Measurements from ENCODE around the gene SPRR2D.
"Not testable (repeated sequence)": the region's sequence is repeated elsewhere in the genome, so short reads cannot be mapped to it uniquely, and the experiment has no call there.

SPRR2D gene

DNA sequence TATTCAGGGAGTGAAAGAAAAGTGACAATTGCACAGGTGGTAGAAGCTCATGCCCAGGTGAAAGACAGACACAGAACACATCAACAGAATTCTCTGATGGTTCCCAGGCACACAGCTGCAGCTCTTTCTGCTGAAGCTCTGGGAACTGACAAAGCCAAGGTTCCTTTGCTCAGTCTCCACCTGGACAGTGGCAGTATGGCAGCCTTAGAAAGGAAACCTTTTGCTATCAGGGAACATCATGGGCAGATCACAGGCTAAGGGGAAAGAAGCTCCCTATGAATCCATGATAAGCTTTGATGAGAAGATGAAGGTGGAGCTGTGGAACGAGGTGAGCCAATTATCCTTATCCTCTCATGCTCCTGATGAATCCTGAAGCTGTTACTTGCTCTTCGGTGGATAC is 29.3 kb upstream of the SPRR2D start:
- H3K27me3 ChIP-seq (replicated peaks) = no peaks in the 10 kb centered on the region
- no peak for DNase-seq
- in situ Hi-C loops (cut with HindIII; ENCODE audit: low pct_ligation_motif_present, low sequenced_read_pairs) = no loop called here
- TF ChIP-seq, protein P1, sequence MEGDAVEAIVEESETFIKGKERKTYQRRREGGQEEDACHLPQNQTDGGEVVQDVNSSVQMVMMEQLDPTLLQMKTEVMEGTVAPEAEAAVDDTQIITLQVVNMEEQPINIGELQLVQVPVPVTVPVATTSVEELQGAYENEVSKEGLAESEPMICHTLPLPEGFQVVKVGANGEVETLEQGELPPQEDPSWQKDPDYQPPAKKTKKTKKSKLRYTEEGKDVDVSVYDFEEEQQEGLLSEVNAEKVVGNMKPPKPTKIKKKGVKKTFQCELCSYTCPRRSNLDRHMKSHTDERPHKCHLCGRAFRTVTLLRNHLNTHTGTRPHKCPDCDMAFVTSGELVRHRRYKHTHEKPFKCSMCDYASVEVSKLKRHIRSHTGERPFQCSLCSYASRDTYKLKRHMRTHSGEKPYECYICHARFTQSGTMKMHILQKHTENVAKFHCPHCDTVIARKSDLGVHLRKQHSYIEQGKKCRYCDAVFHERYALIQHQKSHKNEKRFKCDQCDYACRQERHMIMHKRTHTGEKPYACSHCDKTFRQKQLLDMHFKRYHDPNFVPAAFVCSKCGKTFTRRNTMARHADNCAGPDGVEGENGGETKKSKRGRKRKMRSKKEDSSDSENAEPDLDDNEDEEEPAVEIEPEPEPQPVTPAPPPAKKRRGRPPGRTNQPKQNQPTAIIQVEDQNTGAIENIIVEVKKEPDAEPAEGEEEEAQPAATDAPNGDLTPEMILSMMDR (IDR thresholded peaks at IDR 0.05; ENCODE audit: low read depth, low read length, missing control alignments) = no peak
- no peaks in the 10 kb centered on the region for H3K36me3 ChIP-seq (replicated peaks)
- H3K27ac ChIP-seq = no peak overlapping the region
- H3K4me3 ChIP-seq (ENCODE audit: low read depth, low read length) = no peak overlapping the region

DNA sequence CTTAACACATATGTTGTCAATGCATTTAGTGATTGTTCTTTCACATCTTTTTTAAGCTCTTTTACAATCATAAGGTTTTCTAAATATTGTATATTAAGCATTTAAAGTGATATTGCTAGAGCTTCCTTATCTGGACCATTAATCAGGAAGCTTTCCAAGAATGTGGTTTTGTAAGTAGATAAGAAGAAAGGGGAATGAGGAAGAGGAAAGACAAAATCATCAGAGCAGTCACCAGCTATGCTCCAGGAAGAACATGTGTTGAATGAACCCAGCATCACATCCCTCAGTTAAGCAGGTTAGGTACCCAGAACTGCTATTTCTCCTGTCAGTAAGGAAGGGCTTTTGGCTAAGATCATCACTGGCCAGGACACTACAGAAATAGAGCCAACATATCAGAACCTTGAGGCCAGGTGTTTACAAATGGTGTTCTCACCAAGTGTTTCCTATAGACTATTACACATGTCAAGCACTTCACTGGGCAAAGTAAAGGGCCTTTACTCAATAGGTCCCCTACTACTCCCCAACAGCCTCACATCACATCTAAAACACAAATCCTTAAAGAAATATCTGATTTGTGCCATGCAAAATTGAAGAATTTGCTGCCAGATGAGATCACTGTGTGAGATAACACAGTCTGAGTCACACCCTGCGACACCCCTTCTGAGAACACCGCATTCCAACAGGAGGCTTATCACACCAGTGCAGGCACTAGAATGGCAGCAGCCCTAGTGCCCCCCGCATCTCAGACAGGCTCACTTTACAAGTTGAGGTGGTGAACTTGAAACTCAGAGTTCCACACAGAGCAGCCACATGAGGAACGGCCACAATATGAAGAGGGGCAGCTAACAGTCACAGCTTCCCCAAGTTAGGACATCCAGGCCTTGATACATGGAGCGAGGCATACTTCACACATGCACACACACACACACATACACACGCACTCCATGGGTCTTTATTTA is 18.2 kb upstream of the SPRR2D start:
- TF ChIP-seq, protein P1 (IDR thresholded peaks at IDR 0.05; ENCODE audit: low read depth, low read length, missing control alignments) = no peak
- no peaks in the 10 kb centered on the region for H3K36me3 ChIP-seq (replicated peaks)
- H3K27me3 ChIP-seq (replicated peaks) = no peaks in the 10 kb centered on the region
- no peak overlapping the region for H3K27ac ChIP-seq
- no peak for DNase-seq
- in situ Hi-C loops (cut with HindIII; ENCODE audit: low pct_ligation_motif_present, low sequenced_read_pairs) = no loop called here
- H3K4me3 ChIP-seq (ENCODE audit: low read depth, low read length) = no peak overlapping the region

DNA sequence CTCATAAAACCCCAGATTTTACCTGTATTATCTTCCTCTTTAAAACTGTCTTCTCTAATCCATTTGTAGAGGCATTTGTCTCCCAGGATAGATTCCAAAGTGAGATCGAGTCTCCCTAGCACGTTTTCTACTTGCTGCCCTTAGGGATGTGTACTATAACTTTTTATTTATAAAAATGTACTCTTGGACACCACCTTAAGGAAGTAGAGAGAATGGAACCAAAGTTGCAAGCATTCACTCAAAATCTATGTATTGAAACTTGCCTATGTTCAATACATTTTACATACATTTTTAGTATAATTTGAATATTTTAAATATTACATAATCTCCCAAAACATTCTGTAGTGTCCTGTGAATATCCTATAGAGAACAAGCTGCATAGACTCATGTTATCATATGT is 17.2 kb upstream of the SPRR2D start:
- in situ Hi-C loops (cut with HindIII; ENCODE audit: low pct_ligation_motif_present, low sequenced_read_pairs) = no loop called here
- DNase-seq = no peak
- Histone ChIP-seq H3K27me3 (replicated peaks) (no peaks in the 10 kb centered on the region), H3K27ac (no peak overlapping the region), H3K36me3 (replicated peaks) (no peaks in the 10 kb centered on the region), H3K4me3 (ENCODE audit: low read depth, low read length) (no peak overlapping the region)
- TF ChIP-seq, protein P1 (IDR thresholded peaks at IDR 0.05; ENCODE audit: low read depth, low read length, missing control alignments) = no peak

DNA sequence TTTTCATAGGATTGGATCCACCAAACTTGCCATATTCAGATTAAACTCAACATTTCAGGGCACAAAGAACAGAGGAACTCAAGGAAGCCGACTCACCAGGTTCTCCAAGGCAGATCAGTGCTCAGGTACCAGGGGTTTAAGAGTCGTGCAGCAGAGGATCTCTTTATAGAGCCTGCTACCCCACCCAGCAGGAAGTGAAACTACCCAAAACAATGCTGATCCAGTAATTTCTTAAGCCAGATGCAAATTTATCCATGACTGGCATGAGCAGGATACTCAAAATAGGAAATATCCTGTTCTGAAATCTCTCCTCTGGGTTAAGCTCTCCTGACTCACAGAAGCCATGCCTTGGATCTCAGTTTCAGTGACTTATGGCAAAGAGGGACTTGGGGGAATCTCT is 16.5 kb upstream of the SPRR2D start, which contains the start of gene SPRR2A:
TSS of gene SPRR2A (minus strand) at position 138 of the 400 bp plus-strand sequence. CDS start 777 bp downstream, outside the sequence.
- no peak for DNase-seq
- no peak within 1 kb of the TSS for H3K27ac ChIP-seq
- no peaks in the 10 kb centered on the region for H3K27me3 ChIP-seq (replicated peaks)
- TF ChIP-seq, protein P1 (IDR thresholded peaks at IDR 0.05; ENCODE audit: low read depth, low read length, missing control alignments) = no peak
- H3K36me3 ChIP-seq (replicated peaks) = no peaks in the 10 kb centered on the region
- in situ Hi-C loops (cut with HindIII; ENCODE audit: low pct_ligation_motif_present, low sequenced_read_pairs) = no loop called here
- no peak within 1 kb of the TSS for H3K4me3 ChIP-seq (ENCODE audit: low read depth, low read length)

DNA sequence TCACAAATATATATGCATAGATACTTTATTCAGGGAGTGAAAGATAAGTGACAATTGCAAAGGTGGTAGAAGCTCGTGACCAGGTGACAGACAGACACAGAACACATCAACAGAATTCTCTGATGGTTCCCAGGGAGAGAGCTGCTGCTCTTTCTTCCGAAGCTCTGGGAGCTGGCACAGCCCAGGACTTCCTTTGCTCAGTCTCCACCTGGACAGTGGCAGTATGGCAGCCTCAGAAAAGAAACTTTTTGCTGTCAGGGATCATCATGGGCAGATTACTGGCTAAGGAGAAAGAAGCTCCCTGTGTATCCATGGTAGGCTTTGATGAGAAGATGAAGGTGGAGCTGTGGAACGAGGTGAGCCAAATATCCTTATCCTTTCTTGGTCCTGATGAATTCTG is 15.2 kb upstream of the SPRR2D start:
- H3K27ac ChIP-seq; H3K4me3 ChIP-seq (ENCODE audit: low read depth, low read length); H3K36me3 ChIP-seq (replicated peaks); in situ Hi-C loops (cut with HindIII; ENCODE audit: low pct_ligation_motif_present, low sequenced_read_pairs); DNase-seq; H3K27me3 ChIP-seq (replicated peaks): not testable (repeated sequence)

DNA sequence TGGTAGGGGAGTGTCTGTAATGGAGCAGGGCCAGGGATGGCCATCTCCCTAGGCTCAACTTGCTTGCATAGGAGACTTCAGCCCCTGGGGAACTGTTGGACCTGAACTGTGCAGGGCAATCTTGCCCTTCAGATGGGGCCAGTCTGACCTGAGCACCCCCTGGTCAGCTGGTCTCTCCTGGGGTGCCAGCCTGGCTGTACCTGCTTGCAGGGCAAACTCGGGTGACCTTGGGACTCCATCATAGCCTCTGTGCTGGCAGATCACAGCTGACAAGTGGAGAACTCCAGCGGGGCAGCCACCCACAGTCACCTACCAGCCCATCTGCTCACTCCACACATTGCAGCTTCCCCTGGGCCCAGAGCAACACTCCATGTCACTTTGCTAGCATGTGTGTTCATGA is 8.3 kb upstream of the SPRR2D start:
- Histone ChIP-seq H3K27me3 (replicated peaks) (no peaks in the 10 kb centered on the region), H3K36me3 (replicated peaks) (no peaks in the 10 kb centered on the region), H3K4me3 (ENCODE audit: low read depth, low read length) (no peak overlapping the region), H3K27ac (no peak overlapping the region)
- DNase-seq = no peak
- TF ChIP-seq, protein P1 (IDR thresholded peaks at IDR 0.05; ENCODE audit: low read depth, low read length, missing control alignments) = no peak
- in situ Hi-C loops (cut with HindIII; ENCODE audit: low pct_ligation_motif_present, low sequenced_read_pairs) = no loop called here

Measured in brain microvascular endothelial cell (primary cell).